ENCODE data around the gene TOGARAM2. TPM values are rescaled to one million over a fixed set of nuclear protein-coding genes. Genes with fewer than 3 reads are reported as not detected.

TOGARAM2 gene
- total RNA-seq, 4 donors from 2014 or later = 6.0 to 35.0 (median 19.5) TPM

- Histone ChIP-seq H3K9me3 (no peaks in the 10 kb centered on the region), H3K27me3 (no peaks in the 10 kb centered on the region), H3K36me3 (no peaks in the 10 kb centered on the region), H3K4me3 (no peak overlapping the region), H3K27ac (peak overlapping the region; percentile 76 to 98 (median 93)), H3K4me1 (peaks cover 4 to 67% (median 51%) of the 10 kb centered on the region in 4 donors)
- WGBS, 2 donors = 63 to 68% methylated on average over 8 of the region's 8 CpGs
- DNase-seq (ENCODE audit: low spot score in 2 of 2) = peak in 1 of 2 donors; percentile 42
- TF ChIP-seq POLR2A (IDR thresholded peaks at IDR 0.05) (no peak), EP300 (IDR thresholded peaks at IDR 0.05) (peak in 1 of 2 donors; percentile 79)
Observed at GRCh38 chr2:29066271-29066860, 85.3 kb downstream of the TOGARAM2 start.

GRCh38 chr2:29066997-29067605 is 86.0 kb downstream of the TOGARAM2 start:
- Histone ChIP-seq H3K9me3 (no peaks in the 10 kb centered on the region), H3K27me3 (no peaks in the 10 kb centered on the region), H3K27ac (peak overlapping the region; percentile 76 to 98 (median 93)), H3K36me3 (no peaks in the 10 kb centered on the region), H3K4me3 (no peak overlapping the region), H3K4me1 (peaks cover 4 to 61% (median 48%) of the 10 kb centered on the region in 4 donors)
- DNase-seq (ENCODE audit: low spot score in 2 of 2) = no peak
- TF ChIP-seq EP300 (IDR thresholded peaks at IDR 0.05) = no peak
- TF ChIP-seq, protein P1, sequence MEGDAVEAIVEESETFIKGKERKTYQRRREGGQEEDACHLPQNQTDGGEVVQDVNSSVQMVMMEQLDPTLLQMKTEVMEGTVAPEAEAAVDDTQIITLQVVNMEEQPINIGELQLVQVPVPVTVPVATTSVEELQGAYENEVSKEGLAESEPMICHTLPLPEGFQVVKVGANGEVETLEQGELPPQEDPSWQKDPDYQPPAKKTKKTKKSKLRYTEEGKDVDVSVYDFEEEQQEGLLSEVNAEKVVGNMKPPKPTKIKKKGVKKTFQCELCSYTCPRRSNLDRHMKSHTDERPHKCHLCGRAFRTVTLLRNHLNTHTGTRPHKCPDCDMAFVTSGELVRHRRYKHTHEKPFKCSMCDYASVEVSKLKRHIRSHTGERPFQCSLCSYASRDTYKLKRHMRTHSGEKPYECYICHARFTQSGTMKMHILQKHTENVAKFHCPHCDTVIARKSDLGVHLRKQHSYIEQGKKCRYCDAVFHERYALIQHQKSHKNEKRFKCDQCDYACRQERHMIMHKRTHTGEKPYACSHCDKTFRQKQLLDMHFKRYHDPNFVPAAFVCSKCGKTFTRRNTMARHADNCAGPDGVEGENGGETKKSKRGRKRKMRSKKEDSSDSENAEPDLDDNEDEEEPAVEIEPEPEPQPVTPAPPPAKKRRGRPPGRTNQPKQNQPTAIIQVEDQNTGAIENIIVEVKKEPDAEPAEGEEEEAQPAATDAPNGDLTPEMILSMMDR (IDR thresholded peaks at IDR 0.05) = no peak
- TF ChIP-seq POLR2A (IDR thresholded peaks at IDR 0.05) = no peak
- WGBS, 2 donors = 70 to 71% methylated on average over 7 of the region's 7 CpGs

DNA sequence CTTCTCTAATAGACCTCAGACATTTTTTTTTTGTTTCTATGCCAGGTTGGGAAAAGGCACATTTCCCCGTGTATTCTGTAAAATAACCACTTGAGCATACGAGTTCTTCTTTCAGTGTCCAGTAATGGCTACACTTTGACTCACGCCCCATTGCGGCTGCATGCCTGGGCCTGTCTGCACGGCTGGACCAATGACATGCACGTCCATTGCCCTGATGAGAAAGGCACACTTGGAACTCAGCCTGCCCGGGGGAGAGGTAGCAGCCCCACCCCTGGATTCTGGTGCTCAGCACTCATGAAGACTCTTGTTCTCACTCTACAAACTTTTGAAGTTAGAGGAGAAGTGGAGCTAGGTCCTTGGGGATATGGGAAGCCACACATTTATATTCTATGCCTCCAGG is 87.4 kb downstream of the TOGARAM2 start:
- H3K9me3 ChIP-seq = no peaks in the 10 kb centered on the region
- no peaks in the 10 kb centered on the region for H3K27me3 ChIP-seq
- peaks cover 4 to 47% (median 37%) of the 10 kb centered on the region in 4 donors for H3K4me1 ChIP-seq
- H3K36me3 ChIP-seq = no peaks in the 10 kb centered on the region
- WGBS, 2 donors = 65 to 87% methylated on average over 7 of the region's 7 CpGs
- peak overlapping the region in 2 of 4 donors; percentile 95 to 98 for H3K27ac ChIP-seq
- DNase-seq (ENCODE audit: low spot score in 2 of 2) = no peak
- H3K4me3 ChIP-seq = no peak overlapping the region
- TF ChIP-seq, protein P1 (IDR thresholded peaks at IDR 0.05) = no peak
- TF ChIP-seq POLR2A (IDR thresholded peaks at IDR 0.05) (no peak), EP300 (IDR thresholded peaks at IDR 0.05) (no peak)

- H3K36me3 ChIP-seq = no peaks in the 10 kb centered on the region
- no peaks in the 10 kb centered on the region for H3K27me3 ChIP-seq
- TF ChIP-seq, protein P1 (IDR thresholded peaks at IDR 0.05) = no peak
- no peaks in the 10 kb centered on the region for H3K9me3 ChIP-seq
- peaks cover under 1 to 40% (median 25%) of the 10 kb centered on the region in 4 donors for H3K4me1 ChIP-seq
- peak overlapping the region in 2 of 4 donors; percentile 57 to 89 for H3K27ac ChIP-seq
- WGBS, 2 donors = 67 to 87% methylated on average over 12 of the region's 12 CpGs
- DNase-seq (ENCODE audit: low spot score in 2 of 2) = no peak
- H3K4me3 ChIP-seq = no peak overlapping the region
Observed at GRCh38 chr2:29070526-29070925, 89.4 kb downstream of the TOGARAM2 start.

GRCh38 chr2:29071032-29071975 is 90.2 kb downstream of the TOGARAM2 start:
- TF ChIP-seq POLR2A (IDR thresholded peaks at IDR 0.05) (no peak), EP300 (IDR thresholded peaks at IDR 0.05) (no peak)
- TF ChIP-seq, protein P1 (IDR thresholded peaks at IDR 0.05) = no peak
- H3K9me3 ChIP-seq = no peaks in the 10 kb centered on the region
- 81 to 88% methylated on average over 12 to 15 of the region's 19 CpGs for WGBS, 2 donors

More at GRCh38 chr2:29071032-29071975, 90.2 kb downstream of the TOGARAM2 start:
- no peak for DNase-seq (ENCODE audit: low spot score in 2 of 2)
- Histone ChIP-seq H3K36me3 (no peaks in the 10 kb centered on the region), H3K4me1 (peaks cover 0 to 35% (median 19%) of the 10 kb centered on the region in 4 donors), H3K4me3 (no peak overlapping the region), H3K27me3 (no peaks in the 10 kb centered on the region), H3K27ac (peak overlapping the region in 2 of 4 donors; percentile 57 to 89)
